ENCODE results near the gene BCL7B.
A peak's percentile ranks its signal among the peaks of the same experiment; 100 is the strongest.
"Not testable (repeated sequence)": the region's sequence is repeated elsewhere in the genome, so short reads cannot be mapped to it uniquely, and the experiment has no call there.

Gene BCL7B

GRCh38 chr7:73532224-73532623 lies 25.3 kb downstream of the BCL7B start:
- no peak for DNase-seq

GRCh38 chr7:73530800-73531199 lies 26.7 kb downstream of the BCL7B start:
- DNase-seq: no peak

GRCh38 chr7:73526896-73527821 lies 30.3 kb downstream of the BCL7B start:
- no peak for DNase-seq

GRCh38 chr7:73526158-73526494 lies 31.4 kb downstream of the BCL7B start:
- not testable (repeated sequence) for DNase-seq

- DNase-seq: peak; percentile 98
Measured at GRCh38 chr7:73522105-73522872, 35.2 kb downstream of the BCL7B start, which contains the start of gene BAZ1B. TSS of gene BAZ1B (minus strand) at chr7:73522293. CDS start at chr7:73521933, 360 bp downstream.

DNA sequence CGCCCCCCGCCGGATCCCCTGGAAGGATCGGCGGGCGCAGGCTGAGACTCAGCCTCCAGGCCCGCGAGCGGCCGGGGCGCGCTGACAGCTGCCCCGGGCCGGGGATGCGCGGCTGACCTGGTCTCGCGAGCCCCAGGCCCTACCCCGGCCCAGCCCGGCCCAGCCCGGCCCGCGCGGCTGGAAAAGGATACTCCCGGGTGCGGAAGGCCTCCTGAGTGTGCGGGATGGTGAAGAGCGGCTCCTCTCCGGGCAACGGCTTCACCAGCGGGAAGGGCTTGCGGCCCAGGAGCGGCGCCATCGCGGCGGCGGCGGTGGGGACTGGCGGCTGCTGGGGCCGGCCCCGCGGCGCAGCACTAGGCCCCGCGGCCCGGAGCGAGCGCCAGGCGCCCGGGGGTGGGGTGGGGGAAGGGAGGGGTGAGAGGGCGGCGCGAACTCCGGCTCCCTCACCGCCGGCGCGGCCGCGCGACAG lies 35.8 kb downstream of the BCL7B start:
- no peak for DNase-seq

DNA sequence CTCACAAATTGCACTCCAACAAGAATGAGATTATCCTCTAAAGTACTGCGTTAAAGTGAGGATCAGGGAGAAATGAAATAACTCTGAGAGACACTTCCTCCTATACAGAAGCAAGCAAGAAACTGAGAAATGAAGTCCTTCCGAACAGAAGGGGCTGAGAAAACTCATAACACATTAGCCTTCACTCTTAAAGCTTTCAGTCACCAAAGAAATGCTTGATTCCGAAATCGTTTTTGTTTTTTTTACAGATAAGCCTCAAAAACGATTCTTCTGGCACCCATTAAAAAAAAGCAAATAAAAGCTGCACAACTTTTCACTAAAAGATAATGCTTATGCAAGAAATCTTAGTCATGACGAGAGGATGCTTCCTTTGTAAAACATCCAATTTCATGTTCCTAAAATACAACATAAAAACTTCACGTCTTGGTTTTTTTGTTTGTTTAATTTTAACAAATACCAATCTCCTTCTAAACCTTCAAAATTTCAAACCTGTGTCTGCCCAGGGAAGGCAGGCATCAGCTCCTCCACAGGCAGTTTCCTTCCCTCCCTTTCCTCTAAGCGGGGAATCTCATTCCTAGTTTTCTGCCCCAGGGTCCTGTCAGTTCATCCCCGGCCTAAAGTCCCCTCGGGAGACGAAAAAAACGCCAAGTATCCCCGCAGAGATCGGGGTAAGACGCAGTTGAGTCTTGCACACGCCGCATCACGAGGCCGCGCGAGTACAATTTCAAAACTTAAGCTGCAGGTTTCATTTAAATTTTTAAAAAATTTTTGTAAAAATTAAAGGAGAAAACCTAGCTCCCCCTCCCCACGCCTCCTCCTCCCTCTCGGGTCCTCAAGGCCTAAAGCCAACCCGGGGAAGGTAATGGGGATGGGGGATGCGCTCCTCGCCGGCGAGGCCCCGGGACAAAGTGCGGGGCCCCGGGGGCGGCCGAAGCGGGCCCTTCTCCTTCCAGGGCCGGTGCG lies 36.5 kb downstream of the BCL7B start:
- no peak for DNase-seq

- peak; percentile 21 for DNase-seq
Measured at GRCh38 chr7:73519867-73520672, 37.4 kb downstream of the BCL7B start.

DNA sequence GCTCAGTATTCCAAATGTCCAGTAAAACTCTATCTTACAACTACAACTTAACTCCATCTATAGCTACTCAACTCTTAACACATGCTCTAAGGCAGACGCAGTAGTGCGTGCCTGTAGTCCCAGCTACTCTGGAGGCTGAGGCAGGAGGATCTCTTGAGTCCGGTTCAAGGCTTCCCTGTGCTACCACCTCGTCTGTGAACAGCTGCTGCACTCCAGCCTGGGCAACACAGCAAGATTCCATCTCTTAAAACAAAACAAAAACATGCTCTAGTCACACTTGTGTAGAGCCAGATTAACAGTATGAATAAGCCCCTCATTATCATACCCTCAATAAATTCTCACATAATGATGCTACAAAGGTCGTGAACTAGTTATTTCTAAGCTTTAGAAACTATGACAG lies 39.0 kb downstream of the BCL7B start:
- no peak for DNase-seq

DNA sequence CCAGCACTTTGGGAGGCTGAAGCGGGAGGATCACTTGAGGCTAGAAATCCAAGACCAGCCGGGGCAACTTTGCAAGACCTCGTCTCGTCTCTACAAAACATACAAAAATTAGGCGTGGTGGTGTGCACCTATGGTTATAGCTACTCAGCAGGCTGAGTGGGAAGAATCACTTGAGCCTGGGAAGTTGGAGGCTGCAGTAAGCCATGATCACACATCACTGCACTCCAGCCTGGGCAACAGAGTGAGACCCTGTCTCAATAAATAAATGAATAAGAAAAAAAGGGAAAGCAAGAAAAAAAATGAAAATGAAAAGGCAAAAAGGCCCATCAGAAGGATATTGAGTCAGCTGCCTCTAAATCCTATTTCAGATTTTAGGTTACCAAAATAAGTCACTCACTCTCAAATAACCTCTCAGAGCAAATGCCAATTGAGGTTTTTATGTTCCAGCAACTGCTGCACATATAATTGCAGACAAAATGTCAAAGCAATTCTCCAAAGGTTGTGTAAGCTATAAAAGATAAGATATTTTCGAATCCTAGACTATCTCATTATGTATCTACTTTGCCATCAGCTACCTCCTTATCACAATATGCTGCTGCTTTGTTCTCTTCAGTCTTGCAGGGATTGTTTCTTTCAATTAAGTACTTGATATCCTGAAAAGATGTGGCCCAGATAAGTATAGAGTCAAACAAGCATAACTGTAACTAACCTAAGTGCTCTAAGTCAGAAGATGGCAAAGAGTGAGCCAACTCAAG lies 40.1 kb downstream of the BCL7B start:
- no peak for DNase-seq

GRCh38 chr7:73515178-73515577 lies 42.3 kb downstream of the BCL7B start:
- no peak for DNase-seq

GRCh38 chr7:73512018-73512780 lies 45.3 kb downstream of the BCL7B start:
- DNase-seq: no peak

- no peak for DNase-seq
Measured at GRCh38 chr7:73509463-73509862, 48.0 kb downstream of the BCL7B start.

DNA sequence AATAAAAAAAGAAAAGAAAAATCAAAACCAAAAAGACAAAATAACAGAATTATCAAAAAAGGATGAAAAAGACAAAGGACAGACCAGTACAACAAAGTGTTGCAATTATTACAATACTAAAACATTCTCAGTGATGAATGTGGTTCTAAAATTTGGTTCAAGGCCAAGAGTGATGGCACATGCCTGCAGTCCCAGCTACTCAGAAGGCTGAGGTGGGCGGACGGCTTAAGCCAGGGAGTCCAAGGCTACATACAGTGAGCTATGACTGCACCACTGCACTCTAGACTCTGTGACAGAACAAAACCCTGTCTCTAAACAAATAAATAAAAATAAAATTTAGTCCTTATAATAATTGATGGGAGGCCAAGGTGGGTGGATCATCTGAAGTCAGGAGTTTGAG lies 49.9 kb downstream of the BCL7B start:
- DNase-seq: no peak

- DNase-seq: no peak
Measured at GRCh38 chr7:73504920-73505319, 52.6 kb downstream of the BCL7B start.

GRCh38 chr7:73504017-73504416 lies 53.5 kb downstream of the BCL7B start:
- no peak for DNase-seq

DNA sequence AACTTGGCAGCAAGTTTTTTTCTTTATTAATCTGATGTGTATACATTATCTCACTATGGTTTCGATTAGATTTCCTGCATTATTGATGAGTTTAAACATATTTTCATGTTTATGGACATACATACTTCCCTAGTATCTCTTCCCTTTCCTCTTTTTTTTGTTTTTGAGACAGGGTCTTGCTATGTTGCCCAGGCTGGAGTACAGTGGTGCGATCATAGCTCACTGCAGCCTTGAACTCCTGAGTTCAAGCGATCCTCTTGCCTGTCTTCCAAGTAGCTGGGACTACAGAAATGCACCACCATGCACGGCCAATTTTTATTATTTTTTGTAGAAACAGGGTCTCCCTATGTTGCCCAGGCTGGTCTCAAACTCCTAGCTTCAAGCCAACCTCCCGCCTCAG lies 54.3 kb downstream of the BCL7B start:
- DNase-seq: no peak

DNA sequence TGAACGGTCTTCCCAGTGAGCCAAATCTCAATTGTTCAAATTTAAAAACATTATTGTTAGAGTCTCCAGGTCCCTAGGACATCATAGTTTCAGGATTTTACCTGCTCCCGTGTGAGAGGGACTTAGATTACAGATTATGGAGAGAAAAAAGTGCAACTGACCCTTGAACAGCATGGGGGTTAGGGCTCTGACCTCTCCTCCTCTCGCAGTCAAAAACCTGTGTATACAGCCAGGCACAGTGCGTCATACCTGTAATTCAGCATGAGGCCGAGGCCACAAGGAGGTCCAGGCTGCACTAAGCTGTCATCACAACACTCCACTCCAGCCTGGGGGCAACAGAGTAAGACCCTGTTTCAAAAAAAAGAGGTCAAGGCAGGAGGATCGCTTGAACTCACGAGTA lies 60.9 kb downstream of the BCL7B start:
- DNase-seq: no peak

DNA sequence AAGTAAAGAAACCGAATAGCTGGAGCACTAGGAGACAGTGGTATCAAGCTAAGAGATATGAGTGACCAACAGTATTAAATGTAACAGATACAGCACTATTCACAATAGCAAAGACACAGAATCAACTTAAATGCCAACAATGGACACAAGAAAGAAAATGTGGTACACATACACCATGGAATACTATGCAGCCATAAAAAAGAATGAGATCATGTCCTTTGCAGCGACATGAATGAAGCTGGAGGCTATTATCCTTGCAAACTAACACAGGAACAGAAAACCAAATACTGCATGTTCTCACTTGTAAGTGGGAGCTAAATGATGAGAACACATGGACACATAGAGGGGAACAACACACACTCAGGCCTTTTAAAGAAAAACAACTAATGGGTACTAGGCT lies 62.0 kb downstream of the BCL7B start:
- not testable (repeated sequence) for DNase-seq

GRCh38 chr7:73489976-73490375 lies 67.5 kb downstream of the BCL7B start:
- no peak for DNase-seq
